Neural progenitor cell (in vitro differentiated cells): ENCODE data around the gene TEDDM1.

ENCODE experiments used
- CTCF ChIP-seq: fragments of 200-600 bp; sonication (generic); IDR thresholded peaks from 2 replicates; pipeline ENCODE4 v1.5.1; 2017; ENCODE audit warnings: antibody characterized with exemption, mild to moderate bottlenecking
- EZH2 ChIP-seq: fragments of 200-600 bp; sonication (generic); IDR thresholded peaks from 2 replicates; pipeline ENCODE4 v1.6.1; 2017; ENCODE audit warnings: antibody characterized with exemption, mild to moderate bottlenecking, moderate library complexity
- EZH2phosphoT487 ChIP-seq: fragments of 200-600 bp; sonication (generic); IDR thresholded peaks from 2 replicates; pipeline ENCODE4 v1.6.1; 2017; ENCODE audit warnings: antibody characterized with exemption

GRCh38 chr1:182410620-182411273 is 10.3 kb upstream of the TEDDM1 start:
- no peak for TF ChIP-seq CTCF
- TF ChIP-seq EZH2 = no peak
- TF ChIP-seq EZH2phosphoT487 = no peak
